C4-2B (cell line): ENCODE measurements around the gene PARVB.

Experiments used
- CTCF ChIP-seq: fragments of 450-650 bp; conservative IDR thresholded peaks from 2 replicates; pipeline ENCODE4 v1.5.1; 2017; ENCODE audit warnings: mild to moderate bottlenecking
- ZFX ChIP-seq: fragments of 450-650 bp; IDR thresholded peaks from 2 replicates; pipeline ENCODE4 v1.6.1; 2017

- TF ChIP-seq CTCF (no peak), ZFX (no peak)
Measured at GRCh38 chr22:44018594-44018993, 5.5 kb upstream of the PARVB start.
